ENCODE data around the gene ING5.
A peak's percentile ranks its signal among the peaks of the same experiment; 100 is the strongest.

ING5 gene

DNA sequence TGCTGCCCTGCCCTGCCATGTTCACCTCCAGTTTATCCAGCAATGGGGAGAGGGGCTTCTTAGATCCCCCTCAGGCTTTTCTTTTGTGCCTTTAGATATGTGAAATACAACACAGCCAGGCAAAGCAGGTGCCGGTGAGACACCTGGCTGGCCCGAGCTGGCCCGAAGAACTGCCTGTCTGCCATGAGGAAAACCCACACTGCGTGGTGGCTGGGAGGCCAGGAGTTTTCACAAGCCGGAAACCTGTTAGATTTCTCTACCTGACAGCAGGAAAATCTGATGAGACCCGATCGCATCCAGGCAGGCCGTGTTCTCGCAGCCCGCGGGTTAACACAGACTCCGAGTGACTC, 69.1 kb downstream of the ING5 start:
- no peak overlapping the region for H3K4me3 ChIP-seq (ENCODE audit: low read depth, low read length)
- no peak for DNase-seq (ENCODE audit: low read depth)
- TF ChIP-seq, protein P1, sequence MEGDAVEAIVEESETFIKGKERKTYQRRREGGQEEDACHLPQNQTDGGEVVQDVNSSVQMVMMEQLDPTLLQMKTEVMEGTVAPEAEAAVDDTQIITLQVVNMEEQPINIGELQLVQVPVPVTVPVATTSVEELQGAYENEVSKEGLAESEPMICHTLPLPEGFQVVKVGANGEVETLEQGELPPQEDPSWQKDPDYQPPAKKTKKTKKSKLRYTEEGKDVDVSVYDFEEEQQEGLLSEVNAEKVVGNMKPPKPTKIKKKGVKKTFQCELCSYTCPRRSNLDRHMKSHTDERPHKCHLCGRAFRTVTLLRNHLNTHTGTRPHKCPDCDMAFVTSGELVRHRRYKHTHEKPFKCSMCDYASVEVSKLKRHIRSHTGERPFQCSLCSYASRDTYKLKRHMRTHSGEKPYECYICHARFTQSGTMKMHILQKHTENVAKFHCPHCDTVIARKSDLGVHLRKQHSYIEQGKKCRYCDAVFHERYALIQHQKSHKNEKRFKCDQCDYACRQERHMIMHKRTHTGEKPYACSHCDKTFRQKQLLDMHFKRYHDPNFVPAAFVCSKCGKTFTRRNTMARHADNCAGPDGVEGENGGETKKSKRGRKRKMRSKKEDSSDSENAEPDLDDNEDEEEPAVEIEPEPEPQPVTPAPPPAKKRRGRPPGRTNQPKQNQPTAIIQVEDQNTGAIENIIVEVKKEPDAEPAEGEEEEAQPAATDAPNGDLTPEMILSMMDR (IDR thresholded peaks at IDR 0.05; ENCODE audit: control insufficient read depth, extremely low read depth, insufficient read depth), result no peak

DNA sequence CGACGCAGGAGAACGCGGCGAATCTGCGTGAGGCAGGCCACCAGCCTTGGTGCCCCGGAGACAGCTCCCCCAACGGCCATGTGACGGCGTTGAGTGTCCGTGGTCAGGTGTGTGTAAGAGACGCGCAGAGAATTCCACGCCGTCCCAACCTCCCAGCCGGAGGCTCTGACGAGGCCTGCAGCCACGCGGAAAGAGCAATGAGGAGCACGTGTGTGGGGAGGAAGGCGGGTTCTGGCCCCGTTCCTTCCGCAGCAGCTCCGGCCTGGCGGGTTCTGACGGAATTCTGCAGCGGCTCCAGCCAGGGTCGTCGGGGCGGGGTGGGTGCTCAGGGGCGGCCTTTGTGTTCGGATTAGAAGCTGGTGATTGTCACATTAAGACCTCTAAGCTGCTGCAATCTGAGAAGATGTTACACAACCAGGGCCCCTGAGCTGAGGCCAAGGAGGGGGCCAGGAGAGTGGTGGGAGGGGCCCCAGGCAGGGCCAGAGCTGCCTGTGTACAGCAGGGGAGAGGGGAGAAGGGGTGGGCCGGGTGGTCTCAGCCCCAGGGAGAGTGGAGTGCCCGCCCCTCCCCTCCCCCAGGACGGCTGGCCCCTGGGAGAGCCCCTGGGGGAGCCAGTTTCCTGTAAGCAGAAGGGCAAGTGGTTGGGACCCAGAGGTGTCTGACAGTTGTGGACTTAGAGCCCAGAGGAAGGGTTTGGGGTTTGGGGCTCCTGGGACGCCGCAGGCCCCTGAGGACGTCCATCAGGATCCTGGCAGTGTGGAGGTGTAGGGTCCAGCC, 69.6 kb downstream of the ING5 start:
- DNase-seq (ENCODE audit: low read depth), result no peak
- TF ChIP-seq, protein P1 (IDR thresholded peaks at IDR 0.05; ENCODE audit: control insufficient read depth, extremely low read depth, insufficient read depth), result no peak
- no peak overlapping the region for H3K4me3 ChIP-seq (ENCODE audit: low read depth, low read length)

DNA sequence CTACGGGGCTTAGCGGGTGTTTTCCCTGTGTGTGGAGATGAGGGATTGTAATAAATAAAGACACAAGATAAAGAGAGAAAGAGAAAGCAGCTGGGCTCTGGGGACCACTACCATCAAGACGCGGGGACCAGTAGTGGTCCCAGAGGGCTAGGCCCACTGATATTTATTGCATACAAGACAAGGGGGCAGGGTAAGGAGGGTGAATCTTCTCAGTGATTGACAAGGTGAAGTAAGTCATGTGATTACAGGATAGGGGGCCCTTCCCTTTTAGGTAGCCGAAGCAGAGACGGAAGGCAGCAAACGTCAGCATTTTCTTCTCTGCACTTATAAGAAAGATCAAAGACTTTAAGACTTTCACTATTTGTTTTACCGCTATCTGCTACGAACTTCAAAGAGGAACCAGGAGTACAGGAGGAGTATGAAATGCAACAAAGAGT, 70.2 kb downstream of the ING5 start:
- DNase-seq (ENCODE audit: low read depth), result no peak
- TF ChIP-seq, protein P1 (IDR thresholded peaks at IDR 0.05; ENCODE audit: control insufficient read depth, extremely low read depth, insufficient read depth), result no peak
- H3K4me3 ChIP-seq (ENCODE audit: low read depth, low read length), result no peak overlapping the region

DNA sequence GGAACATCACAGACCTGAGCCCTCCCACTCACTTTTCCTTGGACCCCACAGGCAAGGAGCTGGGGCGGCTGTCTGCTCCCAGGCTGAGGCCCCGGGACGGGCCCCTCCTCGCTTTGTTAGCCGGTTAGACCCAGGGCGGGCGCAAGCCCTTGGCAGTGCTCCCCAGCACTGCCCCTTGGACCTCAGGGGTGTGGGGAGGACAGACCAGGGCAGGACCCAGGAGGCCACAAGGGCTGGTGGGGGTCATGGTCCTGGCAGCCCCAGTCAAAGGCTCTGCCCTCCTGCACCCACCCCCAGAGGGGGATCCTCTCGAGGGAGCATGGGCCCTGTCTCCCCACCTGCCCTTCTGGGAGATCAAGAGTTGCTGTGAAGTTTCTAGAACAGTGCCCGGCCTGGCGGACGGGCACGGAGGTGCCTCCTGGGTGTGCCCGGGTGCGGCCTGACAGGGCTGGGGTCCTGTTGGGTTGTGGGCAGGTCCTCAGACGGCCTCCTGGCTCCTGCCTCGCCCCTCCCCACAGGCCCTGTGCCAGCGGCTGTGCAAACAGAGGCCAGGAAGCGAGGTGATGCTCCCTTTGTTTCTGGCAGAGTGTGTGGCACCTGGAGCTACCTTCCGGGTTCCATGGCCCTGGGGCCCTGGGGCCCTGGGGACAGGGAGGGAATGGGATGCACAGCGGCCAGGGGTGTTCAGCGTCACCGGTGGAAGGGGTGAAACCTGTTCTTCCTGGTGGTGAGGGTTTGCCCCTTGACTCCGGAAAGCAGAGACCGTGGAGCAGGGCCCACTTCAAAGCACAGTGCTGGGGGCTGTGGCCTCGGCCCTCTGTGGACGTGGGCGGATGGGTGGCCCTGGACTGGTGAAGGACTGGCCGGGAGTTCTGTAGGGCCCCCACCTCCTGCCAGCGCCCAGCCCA, 71.9 kb downstream of the ING5 start:
- no peak overlapping the region for H3K4me3 ChIP-seq (ENCODE audit: low read depth, low read length)
- peak; percentile 25 for DNase-seq (ENCODE audit: low read depth)
- TF ChIP-seq, protein P1 (IDR thresholded peaks at IDR 0.05; ENCODE audit: control insufficient read depth, extremely low read depth, insufficient read depth), result no peak

DNA sequence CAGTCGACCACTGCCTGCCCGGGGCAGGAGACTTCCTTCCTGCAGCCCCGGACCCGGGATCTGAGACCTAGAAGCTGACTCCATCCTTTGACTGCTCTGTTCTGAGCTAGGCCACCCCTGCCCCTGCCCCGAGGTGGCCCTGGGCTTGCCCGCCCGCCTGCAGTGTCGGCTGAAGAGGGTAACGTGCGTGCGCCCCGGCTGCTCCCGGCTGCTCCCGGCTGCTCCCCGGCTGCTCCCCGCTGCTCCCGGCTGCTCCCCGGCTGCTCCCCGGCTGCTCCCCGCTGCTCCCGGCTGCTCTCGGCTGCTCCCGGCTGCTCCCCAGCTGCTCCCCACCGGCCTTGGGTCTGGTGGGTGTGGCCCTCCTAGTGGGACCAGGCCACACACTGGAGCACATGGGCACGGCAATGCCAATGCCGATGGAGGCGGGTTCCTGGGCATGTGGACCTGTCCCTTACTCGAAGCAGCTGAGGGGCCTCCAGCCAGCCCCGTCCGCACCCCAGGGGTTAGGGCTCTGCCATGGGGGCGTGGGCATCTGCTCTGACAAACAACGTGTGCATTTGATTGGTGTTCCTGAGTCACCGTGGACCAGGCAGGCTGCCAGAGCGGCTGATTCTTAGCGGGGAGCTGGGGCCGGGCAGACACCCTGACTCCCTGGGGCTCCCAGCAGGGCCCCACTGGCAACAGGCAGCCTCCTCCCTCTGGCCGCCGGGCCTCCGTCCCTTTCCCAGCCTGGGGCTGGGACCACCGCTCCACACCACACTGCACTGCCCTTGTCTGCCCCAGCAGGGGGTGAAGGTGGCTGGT, 72.8 kb downstream of the ING5 start:
- TF ChIP-seq, protein P1 (IDR thresholded peaks at IDR 0.05; ENCODE audit: control insufficient read depth, extremely low read depth, insufficient read depth), result no peak
- H3K4me3 ChIP-seq (ENCODE audit: low read depth, low read length), result no peak overlapping the region
- DNase-seq (ENCODE audit: low read depth), result no peak
